IMR-90 (cell line): ENCODE results near the gene RNPEPL1.

Experiments
- CHD1 ChIP-seq: IDR thresholded peaks from 2 replicates; pipeline ENCODE4 v1.6.1; 2012; ENCODE audit warnings: low read depth, low read length, improper control_type of control experiment
- MAZ ChIP-seq: IDR thresholded peaks from 2 replicates; pipeline ENCODE4 v1.6.1; 2012; ENCODE audit warnings: low read depth, mild to moderate bottlenecking, low read length, improper control_type of control experiment, moderate library complexity, borderline replicate concordance
- MXI1 ChIP-seq: IDR thresholded peaks from 2 replicates; pipeline ENCODE4 v1.6.1; 2012; ENCODE audit warnings: low read depth, mild to moderate bottlenecking, low read length, moderate library complexity, borderline replicate concordance
- POLR2A ChIP-seq: IDR thresholded peaks from 2 replicates; pipeline ENCODE4 v1.6.1; 2012; ENCODE audit warnings: mild to moderate bottlenecking, low read depth, low read length
- RFX5 ChIP-seq: IDR thresholded peaks from 2 replicates; pipeline ENCODE4 v1.8.0; 2012; ENCODE audit warnings: low read depth, mild to moderate bottlenecking, low read length, moderate library complexity
- TF ChIP-seq, protein P1 (sequence below): conservative IDR thresholded peaks from 2 replicates; pipeline ENCODE4 v1.5.1; 2012; ENCODE audit warnings: mild to moderate bottlenecking, low read depth, low read length, improper control_type of control experiment

DNA sequence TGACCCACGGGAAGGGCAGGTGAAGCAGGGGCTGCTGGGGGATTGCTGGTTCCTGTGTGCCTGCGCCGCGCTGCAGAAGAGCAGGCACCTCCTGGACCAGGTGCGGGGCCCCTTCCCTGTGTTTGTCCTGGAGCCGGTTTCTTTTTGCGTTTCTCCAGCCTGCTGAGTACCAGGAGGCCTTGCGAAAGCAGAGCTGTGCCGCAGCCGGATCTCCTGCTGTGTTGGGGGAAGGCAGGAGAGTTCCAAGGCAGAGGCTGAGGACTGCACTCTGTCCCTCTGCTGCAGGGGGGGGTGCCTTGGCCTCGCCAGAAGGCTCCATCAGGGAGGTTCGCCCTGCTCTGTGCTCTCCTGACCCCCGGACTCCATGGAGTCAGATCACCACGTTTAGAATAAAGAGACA lies 21.1 kb downstream of the RNPEPL1 start:
- TF ChIP-seq, protein P1, sequence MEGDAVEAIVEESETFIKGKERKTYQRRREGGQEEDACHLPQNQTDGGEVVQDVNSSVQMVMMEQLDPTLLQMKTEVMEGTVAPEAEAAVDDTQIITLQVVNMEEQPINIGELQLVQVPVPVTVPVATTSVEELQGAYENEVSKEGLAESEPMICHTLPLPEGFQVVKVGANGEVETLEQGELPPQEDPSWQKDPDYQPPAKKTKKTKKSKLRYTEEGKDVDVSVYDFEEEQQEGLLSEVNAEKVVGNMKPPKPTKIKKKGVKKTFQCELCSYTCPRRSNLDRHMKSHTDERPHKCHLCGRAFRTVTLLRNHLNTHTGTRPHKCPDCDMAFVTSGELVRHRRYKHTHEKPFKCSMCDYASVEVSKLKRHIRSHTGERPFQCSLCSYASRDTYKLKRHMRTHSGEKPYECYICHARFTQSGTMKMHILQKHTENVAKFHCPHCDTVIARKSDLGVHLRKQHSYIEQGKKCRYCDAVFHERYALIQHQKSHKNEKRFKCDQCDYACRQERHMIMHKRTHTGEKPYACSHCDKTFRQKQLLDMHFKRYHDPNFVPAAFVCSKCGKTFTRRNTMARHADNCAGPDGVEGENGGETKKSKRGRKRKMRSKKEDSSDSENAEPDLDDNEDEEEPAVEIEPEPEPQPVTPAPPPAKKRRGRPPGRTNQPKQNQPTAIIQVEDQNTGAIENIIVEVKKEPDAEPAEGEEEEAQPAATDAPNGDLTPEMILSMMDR, result no peak
- TF ChIP-seq POLR2A (no peak), MXI1 (no peak), MAZ (no peak), RFX5 (no peak), CHD1 (no peak)
